Brain microvascular endothelial cell (primary cell): Measurements from ENCODE around the gene SCYL2.
"Not testable (repeated sequence)": the region's sequence is repeated elsewhere in the genome, so short reads cannot be mapped to it uniquely, and the experiment has no call there.

Experiments
- DNase-seq: peaks from one replicate; pipeline ENCODE4 v3.0.0-alpha.2; 2020
- H3K27ac ChIP-seq: fragments of 250-450 bp; sonication (Bioruptor Pico); 2 replicates; pipeline ENCODE4 v1.5.1; 2020; ENCODE audit warnings: mild to moderate bottlenecking, moderate library complexity
- H3K27me3 ChIP-seq: fragments of 250-450 bp; sonication (Bioruptor Pico); replicated peaks from 2 replicates; pipeline ENCODE4 v1.5.1; 2020; ENCODE audit warnings: mild to moderate bottlenecking
- H3K36me3 ChIP-seq: fragments of 250-450 bp; sonication (Bioruptor Pico); replicated peaks from 2 replicates; pipeline ENCODE4 v1.5.1; 2020; ENCODE audit warnings: mild to moderate bottlenecking
- H3K4me3 ChIP-seq: 2 replicates; pipeline ENCODE4 v1.5.1; 2011; ENCODE audit warnings: low read depth, mild to moderate bottlenecking, control low read depth, low read length, moderate library complexity
- CTCF ChIP-seq: IDR thresholded peaks from 2 replicates; pipeline ENCODE4 v1.5.1; 2011; ENCODE audit warnings: low read depth, mild to moderate bottlenecking, moderate library complexity, low read length, control low read depth, inconsistent platforms; ENCODE audit errors: missing control alignments
- in situ Hi-C: cut with HindIII; loops from 2 replicates; pipeline ENCODE4 v1.10.0; 2017; ENCODE audit warnings: low sequenced_read_pairs, low pct_ligation_motif_present

The SCYL2 gene

GRCh38 chr12:100337727-100338126 lies 70.8 kb downstream of the SCYL2 start:
- TF ChIP-seq CTCF: no peak
- H3K27ac ChIP-seq: no peak overlapping the region
- no peak overlapping the region for H3K4me3 ChIP-seq
- DNase-seq: no peak
- H3K36me3 ChIP-seq: peaks cover 30% of the 10 kb centered on the region
- H3K27me3 ChIP-seq: no peaks in the 10 kb centered on the region
- in situ Hi-C loops: no loop called here

- H3K36me3 ChIP-seq: peaks cover 30% of the 10 kb centered on the region
- H3K27me3 ChIP-seq: no peaks in the 10 kb centered on the region
- in situ Hi-C loops: no loop called here
- no peak for TF ChIP-seq CTCF
- no peak for DNase-seq
- H3K4me3 ChIP-seq: no peak overlapping the region
- H3K27ac ChIP-seq: no peak overlapping the region
These were observed 72.1 kb downstream of the SCYL2 start for GRCh38 chr12:100339071-100339470.

- H3K27me3 ChIP-seq, in situ Hi-C loops, H3K4me3 ChIP-seq, H3K27ac ChIP-seq, DNase-seq: not testable (repeated sequence)
- H3K36me3 ChIP-seq: peaks cover 10% of the 10 kb centered on the region
These were observed 75.9 kb downstream of the SCYL2 start for GRCh38 chr12:100342897-100343296.

GRCh38 chr12:100344351-100344750 lies 77.4 kb downstream of the SCYL2 start:
- H3K27ac ChIP-seq, H3K27me3 ChIP-seq, H3K36me3 ChIP-seq, in situ Hi-C loops, DNase-seq, H3K4me3 ChIP-seq: not testable (repeated sequence)

- Histone ChIP-seq H3K27ac (no peak overlapping the region), H3K4me3 (no peak overlapping the region), H3K27me3 (no peaks in the 10 kb centered on the region), H3K36me3 (peaks cover 2% of the 10 kb centered on the region)
- in situ Hi-C loops: no loop called here
- TF ChIP-seq CTCF: no peak
- DNase-seq: no peak
These were observed 78.2 kb downstream of the SCYL2 start for GRCh38 chr12:100345020-100345767.

GRCh38 chr12:100346660-100347059 lies 79.7 kb downstream of the SCYL2 start:
- H3K27me3 ChIP-seq: no peaks in the 10 kb centered on the region
- TF ChIP-seq CTCF: no peak
- no peak for DNase-seq

More at GRCh38 chr12:100346660-100347059, 79.7 kb downstream of the SCYL2 start:
- Histone ChIP-seq H3K36me3 (peaks cover 2% of the 10 kb centered on the region), H3K4me3 (no peak overlapping the region), H3K27ac (no peak overlapping the region)
- in situ Hi-C loops: no loop called here
